Umbilical cord (tissue), 2 donors: ENCODE data around the gene KCNK3. TPM values are rescaled to one million over a fixed set of nuclear protein-coding genes. Genes with fewer than 3 reads are reported as not detected.
"Not testable (repeated sequence)": the region's sequence is repeated elsewhere in the genome, so short reads cannot be mapped to it uniquely, and the experiment has no call there.

ENCODE experiments used
- DNase-seq: peaks from one replicate; pipeline ENCODE4 v3.0.0-alpha.2; 2015; ENCODE audit warnings: low spot score
- total RNA-seq: library from RNA; depleted of rRNA; stranded (reverse); fragments of >200 nt; gene quantifications from one replicate; pipeline ENCODE4 v1.2.3, GENCODE V29; 2014; ENCODE audit warnings: low replicate concordance; ENCODE audit not compliant: insufficient read depth

The KCNK3 gene
- total RNA-seq, result 11.8 TPM

DNA sequence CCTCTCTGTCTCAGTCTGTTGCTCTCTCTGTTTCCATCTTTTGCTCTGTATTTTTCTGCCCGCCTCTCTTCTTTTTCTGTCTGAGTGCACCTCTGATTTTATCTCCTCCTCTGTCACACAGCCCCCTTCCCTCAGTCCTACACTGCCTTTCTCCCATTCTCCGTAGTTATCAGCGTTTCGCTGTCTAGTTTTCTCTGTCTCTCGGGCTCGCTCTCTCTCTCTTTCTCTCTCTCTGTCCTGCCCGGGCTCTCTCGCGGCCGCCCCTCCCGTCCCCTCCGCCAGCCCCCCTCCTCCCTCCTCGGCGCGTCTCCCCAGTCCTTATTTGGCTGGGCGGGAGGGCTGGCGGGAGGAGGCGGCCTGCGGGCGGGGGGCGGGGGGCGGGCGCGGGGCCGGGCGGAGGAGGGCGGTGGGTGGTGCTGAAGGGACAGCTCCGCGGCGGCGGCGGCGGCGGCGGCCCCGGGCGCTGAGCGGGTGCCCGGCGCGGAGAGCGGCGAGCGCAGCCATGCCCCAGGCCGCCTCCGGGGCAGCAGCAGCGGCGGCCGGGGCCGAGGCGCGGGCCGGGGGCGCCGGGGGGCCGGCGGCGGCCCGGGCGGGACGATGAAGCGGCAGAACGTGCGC is at the start of gene KCNK3:
TSS of gene KCNK3 (plus strand) at position 444 of the 618 bp plus-strand sequence. CDS start at position 598, 154 bp downstream.
- peak; percentile 90 for DNase-seq

DNA sequence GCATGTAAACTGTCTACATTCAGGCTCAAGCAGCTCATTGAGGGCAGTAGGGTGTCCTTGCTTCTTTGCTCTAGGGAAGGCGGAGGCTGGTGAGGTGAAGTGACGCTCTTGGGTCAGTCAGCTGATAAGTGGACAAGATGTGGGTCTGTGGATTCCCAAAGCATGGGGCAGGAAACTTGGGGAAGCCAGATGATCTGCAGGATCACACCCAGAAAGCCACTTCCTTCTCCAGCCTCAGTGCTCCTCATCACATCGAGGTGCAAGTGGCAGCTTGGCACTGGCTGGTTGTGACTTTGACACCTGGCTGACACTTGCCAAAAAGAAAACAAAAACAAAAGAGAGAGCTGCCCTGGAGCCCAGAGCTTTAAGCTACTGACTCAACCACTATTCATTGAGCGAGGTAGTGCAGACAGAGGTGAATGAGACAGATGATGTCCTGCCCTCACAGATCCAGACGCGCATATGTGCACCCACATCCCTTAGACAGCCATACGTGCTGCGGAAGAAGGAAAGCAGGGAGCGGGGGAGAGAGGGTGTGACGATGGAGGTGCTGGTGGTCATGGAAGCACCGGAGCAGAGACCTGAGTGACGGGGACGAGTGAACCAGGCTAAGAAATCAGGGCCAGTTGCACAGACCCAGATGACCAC is 48.2 kb upstream of the KCNK3 start:
- no peak for DNase-seq

DNA sequence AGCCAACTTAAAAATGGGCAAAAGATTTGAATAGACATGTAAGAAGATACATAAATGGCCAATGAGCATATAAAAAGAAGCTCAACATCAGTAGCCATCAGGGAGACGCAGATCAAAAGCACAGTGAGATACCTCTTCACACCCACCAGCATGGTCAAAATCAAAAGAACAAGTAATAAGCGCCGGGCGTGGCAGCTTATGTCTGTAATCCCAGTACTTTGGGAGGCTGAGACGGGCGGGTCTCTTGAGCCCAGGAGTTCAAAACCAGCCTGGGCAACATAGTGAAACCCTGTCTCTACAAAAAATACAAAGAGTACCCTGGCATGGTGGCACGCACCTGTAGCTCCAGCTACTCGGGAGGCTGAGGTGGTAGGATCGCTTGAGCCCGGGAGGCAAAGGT is 46.8 kb upstream of the KCNK3 start:
- DNase-seq, result no peak

DNA sequence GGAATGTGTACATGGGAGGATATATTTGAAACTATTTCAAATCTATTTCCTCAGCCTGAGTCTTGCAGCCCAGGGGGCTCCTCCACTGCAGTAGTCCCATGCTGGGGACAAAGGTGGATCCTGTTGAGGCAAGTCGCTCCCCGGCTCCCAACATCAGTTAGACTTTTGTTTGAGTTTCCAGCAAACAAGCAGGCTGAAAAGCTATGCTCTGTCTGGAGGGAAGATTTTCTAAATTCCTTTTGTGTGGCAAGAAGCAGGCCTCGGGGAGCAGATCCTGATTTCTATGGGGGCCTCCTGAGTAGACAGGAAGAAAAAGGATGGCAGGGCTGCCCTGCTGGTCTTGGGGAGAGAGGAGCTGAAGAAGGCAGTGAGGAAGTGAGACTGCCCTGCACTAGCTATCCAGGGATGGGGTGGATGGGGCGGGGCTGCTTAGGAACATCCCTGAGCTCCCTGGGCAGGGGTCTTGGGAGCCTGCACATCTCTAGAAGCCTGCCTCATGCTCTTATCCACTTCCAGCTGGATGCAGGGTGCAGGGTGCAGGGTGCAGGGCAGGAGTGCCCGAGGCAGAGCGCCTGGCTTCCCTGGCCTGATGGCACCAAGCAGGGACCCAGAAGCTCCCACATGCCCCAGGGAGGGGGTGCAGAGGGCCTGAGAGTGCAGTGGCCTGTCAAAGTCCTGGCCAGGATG is 45.4 kb upstream of the KCNK3 start:
- DNase-seq, result no peak

DNA sequence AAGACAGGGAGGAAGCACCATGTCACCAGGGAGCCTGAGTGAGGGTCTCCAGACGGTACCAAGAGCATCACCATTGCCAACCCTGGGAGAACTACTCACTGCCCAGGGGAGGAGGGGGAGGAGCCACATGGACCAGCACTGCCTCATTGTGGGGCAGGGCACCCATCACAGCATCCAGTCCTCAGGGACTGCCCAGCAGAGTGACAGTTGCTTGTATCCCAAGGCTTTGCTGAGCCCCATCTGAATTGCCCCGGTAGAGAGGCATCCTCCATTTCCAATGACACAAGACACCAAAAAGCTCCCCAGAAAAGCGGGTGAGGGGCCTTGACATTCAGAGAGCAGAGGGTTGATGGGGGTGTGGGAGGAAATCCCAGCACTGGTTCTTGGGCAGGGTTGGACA is 44.5 kb upstream of the KCNK3 start:
- DNase-seq, result no peak

DNA sequence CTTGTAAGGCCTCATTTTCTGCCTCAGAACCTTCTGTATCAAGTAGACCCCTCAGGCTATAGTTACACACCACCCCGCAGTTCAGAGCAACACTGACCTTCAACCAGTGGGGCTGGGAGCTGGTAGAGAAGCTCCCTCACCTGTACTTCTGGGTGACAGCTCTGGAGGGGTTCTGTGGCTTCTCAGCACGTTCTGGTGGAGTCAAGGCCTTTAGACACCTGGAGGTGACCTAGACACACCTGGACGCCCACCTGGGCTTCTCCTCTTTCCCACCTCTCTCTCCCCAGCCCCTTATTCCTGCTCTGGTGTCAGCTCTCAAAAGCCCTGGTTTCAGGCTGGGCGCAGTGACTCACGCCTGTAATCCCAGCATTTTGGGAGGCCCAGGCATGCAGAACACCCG is 44.0 kb upstream of the KCNK3 start:
- no peak for DNase-seq

DNA sequence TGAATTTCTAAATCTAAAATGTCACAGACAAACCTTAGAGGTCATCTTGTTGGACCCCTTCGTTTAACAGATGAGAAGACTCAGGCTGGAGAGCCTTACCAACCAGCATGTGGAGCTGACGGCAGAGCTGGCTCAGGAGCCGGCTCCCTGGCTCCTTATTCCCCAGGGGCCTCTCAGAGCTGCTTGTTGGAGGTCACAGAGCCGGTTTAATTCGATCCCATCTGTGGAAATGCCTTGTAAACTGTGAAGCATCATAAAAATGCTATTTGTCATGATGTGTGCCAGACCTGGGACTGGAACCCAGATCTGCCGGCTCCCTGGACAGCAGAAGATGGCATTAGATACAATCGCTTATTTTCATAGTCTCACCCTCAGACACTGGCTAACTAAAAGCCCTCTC is 43.2 kb upstream of the KCNK3 start:
- peak; percentile 65 for DNase-seq

DNA sequence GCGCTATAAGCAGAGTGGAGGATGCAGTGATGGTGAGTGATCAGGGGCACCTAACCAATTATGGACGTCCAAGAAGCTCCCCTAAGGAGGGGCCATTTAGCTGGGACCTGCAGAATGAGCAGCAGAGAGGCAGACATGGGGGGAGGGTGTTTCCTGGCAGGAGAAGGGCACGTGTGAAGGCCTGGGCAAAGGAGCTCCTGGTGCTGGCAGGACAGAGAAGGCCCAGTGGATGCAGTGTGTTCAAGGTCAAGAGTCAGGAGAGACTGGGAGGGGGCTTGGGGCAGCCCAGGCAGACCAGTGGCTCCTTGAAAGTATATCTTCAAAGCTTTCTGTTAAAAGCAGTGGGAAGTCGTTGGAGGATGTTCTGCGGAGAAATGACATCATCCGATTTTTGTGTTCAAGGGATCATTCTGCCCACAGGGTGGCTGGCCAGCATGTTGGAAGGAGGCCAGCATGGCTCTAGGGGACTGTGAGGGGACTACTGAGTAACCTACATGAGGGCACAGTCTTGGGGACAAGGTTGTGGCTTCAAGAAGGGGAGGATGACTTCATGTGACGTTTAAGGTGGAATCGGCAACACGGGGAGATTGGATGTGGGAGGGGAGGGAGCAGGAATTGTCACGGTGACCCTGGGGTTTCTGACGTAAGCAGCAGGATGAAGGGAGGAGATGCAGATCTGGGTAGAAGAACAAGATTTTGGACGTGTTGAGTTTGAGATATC is 42.4 kb upstream of the KCNK3 start:
- DNase-seq, result no peak

DNA sequence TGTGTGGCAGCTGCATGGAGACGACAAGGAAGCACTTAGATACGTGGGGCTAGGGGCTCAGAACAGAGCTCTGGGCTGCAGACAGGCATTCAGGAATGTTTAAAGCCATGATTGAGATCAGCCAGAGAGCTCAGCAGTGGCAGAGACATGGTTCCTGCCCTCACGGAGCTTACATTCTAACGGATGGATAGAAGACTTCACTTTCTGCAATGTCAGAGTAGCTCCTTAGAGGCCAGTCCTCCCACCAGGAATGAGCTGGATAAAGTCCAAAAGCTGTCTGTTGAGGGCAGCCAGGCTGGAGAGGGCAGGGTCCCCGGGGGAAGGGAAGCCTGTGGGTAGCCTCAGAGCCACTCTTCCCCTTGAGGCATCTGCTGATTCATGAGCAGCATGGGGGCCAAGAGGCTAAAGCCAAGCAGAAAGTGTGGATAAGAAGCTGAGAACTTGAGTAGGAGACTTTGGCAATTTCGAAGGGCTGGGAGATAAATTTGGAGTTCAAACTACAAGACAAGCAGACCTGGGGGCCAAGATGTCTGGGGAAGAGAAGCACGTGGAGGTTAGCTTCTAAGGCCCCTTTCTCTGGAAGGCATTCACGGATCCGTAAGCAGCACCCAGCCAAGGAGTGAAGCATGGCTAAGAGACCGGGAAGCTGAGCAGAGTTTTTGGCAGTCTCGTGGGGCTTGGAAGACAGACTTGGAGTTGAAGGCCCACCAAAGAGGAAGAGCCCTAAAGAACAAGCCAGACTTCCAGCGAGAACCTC is 41.6 kb upstream of the KCNK3 start:
- DNase-seq, result no peak

DNA sequence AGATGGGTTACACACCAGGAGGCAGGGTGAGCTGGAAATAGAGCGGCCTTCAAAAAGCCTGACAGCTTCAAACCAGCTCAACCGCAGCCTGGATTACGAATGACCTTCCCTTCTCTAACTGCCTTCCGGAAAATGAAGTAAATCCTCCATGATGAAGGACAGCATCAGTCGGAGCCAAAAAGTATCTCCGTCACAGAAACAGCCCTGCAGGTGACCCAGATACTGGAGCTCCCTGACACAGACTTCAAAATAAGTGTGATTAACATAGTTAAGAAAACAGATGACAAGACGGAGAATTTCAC is 41.1 kb upstream of the KCNK3 start:
- peak; percentile 56 for DNase-seq

DNA sequence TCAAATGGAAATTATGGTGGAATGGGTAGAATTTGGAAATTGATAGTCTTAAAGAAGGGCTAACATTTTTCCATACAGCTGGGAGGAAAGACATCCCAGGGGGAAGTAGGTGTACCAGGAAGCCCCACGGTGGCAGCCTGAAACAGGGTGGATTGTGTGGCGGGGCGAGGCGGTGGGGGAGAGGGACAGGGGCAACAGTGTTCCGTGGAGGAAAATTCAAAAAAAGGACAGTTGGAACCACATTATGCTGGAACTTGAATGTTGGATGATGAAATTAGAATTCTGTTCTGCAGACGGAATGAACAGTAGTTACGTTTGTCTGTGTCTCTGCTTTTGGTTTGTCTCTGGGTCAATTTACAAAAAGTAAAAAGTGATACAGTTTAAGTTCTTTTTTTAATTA is 40.7 kb upstream of the KCNK3 start:
- DNase-seq, result no peak

DNA sequence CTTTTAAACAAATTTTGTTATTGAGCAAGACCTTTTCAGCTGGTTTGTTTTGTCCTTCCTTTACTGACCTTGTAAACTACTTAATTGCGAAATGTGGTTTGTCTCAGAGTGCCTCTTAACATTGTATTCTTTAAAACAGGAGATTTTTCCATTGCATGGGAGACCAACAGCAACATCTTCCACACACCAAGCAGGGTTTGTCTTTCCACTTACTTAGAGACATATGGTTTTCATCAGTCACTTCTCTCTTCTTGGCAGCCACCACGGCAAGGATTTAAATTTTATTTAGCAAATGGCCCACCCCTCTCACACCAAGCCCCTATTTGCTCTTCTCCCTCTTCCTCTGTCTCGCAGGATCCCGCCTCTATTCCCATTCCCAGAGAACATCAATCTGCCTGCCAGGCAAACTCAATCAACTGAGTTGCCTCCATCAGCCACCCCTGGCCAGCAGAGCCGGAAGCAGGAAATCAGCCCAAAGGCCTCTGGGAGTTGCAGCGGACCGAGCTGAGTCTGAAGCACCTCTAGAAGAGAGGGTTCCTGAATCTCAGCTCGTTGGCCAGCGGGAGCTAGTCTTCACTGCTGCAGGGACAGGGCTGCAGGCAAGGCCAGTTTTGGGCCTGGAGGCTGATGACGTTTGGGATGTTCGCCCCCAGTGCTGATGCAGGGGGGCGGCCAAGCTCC is 40.0 kb upstream of the KCNK3 start:
- peak; percentile 97 for DNase-seq

DNA sequence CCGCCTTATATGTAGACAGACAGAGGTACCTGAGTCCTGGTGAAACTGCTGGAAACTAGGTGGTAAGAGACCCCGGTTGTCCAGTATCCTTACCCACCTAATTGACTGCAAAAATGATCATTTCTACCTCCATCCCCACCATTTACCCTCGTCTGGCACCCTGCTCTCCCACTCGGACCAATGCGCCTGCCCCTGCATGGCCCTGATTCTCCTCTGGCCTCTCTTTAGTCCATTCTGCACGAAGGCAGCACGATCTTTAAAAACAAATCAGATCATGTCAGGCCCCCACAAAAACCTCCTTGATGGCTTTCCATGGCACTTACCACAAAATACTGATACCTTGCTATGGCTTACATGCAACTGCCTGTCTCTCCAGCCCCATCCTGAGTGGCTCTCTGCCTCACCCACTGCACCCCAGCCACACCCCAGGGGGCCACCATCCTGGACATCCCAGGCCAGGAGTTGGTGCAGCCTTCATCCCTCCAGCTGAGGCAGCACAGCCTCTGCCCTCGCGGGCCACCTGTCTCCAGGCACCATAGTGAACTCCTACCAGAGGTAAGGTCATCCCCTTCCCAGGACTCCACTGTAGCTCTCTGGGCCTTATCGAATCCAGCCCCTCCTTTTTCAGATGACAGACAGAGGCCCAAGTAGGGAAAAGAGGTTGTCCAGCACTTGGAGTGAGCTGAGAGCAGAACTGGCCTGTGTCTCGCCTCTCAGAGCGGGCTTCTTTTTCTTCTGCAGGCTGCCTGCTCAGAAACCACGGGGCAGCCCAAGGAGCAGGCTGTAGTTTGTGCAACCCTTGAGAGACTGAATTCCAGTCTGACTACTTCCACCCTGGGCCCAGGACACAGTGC is 39.1 kb upstream of the KCNK3 start:
- peak; percentile 37 for DNase-seq

DNA sequence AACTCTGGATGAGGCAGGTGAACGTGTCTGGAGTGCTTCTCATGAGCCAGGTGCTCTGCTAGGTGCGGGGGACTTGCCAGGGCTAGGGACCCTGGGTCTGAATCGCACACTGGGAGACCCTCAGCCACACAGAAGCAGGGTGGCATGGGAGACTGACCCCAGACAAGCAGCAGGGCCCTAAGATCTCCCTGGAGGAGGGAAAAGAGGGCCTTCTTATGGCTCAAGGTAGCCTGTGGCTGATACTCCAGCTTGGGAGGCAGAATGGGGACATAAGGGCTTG is 38.5 kb upstream of the KCNK3 start:
- no peak for DNase-seq

DNA sequence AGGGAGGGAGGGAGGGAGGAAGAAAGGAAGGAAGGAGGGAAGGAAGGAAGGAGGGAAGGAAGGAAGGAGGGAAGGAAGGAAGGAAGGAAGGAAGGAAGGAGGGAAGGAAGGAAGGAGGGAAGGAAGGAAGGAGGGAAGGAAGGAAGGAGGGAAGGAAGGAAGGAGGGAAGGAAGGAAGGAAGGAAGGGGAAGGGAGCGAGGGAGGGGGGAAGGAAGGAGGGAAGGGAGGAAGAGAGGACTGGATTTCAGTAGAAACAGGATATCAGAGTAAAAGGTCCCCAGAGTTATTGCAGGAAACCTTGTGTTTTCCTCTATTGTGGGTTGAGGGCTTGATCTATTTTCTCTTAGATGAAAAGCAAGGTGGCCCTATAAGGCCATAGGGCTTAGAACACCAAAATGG is 37.4 kb upstream of the KCNK3 start:
- DNase-seq, result not testable (repeated sequence)

DNA sequence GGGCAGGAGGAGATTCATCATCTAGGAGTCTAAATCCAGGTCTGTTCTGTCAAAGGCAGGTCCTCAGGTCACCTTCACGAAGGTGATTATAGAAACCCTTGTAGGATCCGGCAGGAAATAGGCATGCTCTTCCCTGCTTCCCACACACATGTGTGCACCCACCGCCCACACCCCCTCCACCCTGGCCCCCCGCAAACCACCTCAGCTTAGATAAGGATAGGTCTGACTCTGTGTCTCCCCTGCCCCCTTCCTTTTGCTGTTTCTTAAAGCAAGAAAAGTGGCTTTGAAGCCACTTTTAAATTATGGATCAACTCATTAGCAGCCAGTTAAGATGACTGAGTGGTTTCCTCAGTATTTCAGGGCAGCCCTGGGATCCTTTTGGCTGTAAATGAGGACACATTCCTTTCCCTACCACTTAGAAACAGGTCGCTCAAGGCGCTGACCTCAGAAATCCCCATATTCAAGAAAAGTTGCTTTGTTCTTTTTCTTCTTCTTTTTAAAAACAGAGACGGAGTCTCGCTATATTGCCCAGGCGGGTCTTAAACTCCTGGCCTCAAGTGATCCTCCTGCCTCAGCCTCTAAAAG is 36.8 kb upstream of the KCNK3 start:
- no peak for DNase-seq

DNA sequence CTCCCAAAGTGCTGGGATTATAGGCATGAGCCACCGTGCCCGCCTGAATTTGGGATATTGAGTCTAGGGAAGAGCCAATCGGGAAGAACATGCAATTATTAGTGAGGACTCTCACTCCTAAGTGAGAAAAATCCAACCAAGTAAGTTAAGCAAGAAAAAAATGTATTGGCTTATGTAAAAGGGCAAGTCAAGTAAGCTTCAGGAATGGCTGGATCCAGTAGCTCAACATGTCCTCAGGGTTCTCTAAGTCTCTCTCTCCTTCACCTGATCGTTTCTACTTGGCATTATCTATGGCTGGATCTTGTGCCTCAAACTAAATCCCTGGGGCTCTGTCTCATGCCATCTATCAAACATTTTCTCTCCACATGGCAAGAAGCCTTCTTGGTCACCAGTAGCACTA is 35.3 kb upstream of the KCNK3 start:
- no peak for DNase-seq

DNA sequence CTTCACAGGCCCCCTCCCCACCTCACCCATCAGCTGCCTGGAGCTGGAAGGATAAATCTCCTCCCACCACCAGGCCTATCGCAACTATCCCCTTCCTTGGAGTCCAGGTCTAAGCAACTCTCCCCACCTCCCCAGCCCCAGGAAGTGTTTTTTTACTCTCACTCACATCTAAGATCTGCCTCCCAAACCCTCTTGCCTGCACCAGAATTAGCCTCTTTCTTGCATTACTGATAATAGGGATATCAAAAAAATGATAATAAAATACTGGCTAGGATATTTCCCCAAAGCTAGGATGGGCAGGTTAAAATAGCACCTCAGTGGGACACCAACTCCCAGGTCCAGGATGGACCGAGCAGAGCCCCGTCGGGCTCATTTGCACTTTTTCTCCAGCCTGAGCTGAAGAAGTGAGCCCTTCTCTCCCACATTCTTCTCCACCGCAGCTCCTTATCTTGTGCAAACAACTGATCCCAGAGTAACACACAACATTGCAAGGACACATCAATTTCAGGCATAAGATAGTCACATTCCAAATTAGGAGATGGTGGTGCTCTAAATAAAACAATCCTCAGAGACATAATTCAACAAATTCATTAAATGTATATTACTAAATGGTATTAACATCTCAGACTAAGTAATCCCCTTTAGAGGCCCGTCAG is 33.7 kb upstream of the KCNK3 start:
- DNase-seq, result no peak

DNA sequence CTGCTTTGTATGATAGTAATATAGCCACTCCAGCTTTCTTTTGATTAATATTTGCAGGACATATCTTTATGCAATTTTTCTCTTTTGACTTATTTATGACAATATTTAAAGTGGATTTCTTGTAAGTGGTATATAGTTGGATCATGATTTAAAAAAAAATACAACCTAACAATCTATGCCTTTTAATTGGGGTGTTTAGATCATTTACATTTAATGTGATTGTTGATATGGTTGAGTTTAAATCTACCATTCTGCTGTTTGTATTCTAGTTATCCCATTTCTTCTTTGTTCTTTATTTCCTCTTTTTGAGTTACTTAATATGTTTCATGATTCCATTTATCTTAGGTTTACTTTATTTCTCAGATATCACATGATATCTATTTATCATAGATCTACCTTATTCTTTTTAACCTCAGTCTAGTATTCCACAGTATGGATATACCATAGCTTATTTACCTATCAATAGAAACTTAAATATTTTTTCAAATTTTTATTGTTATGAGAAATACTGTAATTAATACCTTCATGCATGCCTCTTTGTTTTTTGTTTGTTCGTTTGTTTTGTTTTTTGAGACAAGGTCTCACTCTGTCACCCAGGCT is 32.1 kb upstream of the KCNK3 start:
- no peak for DNase-seq
